Measurements from ENCODE around the gene RICTOR.
A peak's percentile ranks its signal among the peaks of the same experiment; 100 is the strongest.

Gene RICTOR, protein sequence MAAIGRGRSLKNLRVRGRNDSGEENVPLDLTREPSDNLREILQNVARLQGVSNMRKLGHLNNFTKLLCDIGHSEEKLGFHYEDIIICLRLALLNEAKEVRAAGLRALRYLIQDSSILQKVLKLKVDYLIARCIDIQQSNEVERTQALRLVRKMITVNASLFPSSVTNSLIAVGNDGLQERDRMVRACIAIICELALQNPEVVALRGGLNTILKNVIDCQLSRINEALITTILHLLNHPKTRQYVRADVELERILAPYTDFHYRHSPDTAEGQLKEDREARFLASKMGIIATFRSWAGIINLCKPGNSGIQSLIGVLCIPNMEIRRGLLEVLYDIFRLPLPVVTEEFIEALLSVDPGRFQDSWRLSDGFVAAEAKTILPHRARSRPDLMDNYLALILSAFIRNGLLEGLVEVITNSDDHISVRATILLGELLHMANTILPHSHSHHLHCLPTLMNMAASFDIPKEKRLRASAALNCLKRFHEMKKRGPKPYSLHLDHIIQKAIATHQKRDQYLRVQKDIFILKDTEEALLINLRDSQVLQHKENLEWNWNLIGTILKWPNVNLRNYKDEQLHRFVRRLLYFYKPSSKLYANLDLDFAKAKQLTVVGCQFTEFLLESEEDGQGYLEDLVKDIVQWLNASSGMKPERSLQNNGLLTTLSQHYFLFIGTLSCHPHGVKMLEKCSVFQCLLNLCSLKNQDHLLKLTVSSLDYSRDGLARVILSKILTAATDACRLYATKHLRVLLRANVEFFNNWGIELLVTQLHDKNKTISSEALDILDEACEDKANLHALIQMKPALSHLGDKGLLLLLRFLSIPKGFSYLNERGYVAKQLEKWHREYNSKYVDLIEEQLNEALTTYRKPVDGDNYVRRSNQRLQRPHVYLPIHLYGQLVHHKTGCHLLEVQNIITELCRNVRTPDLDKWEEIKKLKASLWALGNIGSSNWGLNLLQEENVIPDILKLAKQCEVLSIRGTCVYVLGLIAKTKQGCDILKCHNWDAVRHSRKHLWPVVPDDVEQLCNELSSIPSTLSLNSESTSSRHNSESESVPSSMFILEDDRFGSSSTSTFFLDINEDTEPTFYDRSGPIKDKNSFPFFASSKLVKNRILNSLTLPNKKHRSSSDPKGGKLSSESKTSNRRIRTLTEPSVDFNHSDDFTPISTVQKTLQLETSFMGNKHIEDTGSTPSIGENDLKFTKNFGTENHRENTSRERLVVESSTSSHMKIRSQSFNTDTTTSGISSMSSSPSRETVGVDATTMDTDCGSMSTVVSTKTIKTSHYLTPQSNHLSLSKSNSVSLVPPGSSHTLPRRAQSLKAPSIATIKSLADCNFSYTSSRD (N-terminal part only)

DNA sequence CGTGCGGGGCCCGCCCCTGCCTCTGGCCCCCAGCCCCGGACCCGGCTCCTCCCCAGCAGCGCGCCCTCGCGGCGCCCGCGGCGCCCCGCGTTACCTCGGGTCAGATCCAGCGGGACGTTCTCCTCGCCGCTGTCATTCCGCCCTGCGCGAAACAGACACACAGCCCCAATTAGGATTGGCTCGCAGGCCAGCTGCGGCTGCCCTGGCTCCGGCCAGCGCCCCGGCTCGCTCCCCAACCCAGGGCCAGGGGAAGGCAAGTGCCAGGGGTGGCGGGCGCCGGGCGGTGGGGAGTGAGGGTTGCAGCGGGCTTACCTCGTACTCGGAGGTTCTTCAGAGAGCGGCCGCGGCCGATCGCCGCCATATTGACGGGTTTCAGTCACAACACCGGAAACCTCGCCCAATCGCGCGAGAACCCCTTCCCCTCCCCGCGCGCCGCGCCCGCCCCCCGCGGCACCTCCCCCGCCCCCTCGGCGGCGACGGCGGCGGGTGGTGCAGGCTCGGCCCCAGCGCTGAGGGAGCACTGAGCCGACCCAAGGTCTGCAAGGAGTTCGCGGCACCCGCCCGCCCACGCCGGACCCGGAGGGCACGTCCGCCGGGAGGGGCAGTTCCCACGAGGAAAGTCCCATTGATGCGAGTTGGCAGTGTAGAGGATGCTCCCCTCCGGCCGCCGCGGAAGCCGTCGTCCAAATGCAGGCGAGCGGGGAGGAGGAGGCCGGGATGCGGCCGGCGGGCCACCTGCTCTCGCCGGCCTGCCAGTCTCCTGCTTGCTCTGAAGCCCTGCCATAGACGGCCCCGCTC, at the start of gene RICTOR:
TSS of gene RICTOR (minus strand) at position 383 of the 798 bp plus-strand sequence. CDS start at position 361, 22 bp downstream.
- DNase-seq, result peak; percentile 90

DNA sequence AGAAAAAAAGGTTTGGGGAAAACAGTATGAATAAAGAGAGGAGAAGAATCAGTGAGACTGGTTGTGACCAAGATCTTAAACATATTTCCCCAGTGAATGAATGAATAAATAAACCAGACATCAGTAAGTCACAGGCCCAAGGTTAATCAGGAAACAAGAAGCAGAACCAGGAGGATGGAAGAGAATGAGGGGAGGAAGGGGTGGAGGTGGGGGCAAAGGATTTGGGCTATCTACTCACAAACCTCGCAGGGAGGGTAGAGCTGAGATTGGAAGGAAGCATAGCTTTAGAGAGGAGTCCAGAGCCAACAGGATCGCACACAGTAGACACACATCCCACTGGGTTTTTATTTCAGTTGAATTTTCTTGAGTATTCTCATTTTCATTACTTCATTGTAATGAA, 47.7 kb upstream of the RICTOR start:
- DNase-seq, result no peak

DNA sequence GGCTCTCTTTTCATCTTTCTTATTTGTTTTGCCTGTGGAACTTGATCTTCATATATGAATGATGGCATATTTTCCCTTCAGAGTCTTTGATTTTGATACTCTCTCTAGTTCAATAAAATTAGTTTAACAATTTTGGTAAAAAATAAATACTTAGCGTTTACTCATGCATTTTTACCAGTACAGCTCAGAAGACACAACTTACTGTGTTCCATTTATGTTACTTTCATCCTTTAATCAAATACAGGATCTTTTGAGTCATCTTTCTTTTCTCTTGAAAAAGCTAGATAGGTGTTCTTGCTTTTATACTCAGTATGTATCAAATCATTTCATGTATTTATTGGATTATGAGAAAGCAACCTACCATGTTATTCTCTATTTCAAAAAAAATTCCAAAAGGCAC, 47.1 kb upstream of the RICTOR start:
- DNase-seq, result no peak

DNA sequence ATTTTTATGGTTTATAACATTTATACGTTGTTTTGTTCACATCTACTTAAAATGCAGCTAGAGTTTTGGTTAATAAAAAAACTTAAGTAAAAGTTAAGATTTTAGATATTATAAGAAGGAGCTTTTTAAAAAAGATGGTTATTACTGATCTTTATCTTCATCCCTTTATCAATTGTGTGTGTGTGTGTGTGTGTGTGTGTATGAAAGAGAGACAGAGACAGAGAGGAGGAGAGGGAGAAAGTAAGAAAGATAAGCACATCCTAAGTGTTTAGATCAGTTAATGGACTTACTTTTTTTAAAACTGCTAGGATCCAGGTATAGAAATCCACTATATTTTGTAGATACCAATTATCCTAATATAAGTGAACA, 45.8 kb upstream of the RICTOR start:
- no peak for DNase-seq

DNA sequence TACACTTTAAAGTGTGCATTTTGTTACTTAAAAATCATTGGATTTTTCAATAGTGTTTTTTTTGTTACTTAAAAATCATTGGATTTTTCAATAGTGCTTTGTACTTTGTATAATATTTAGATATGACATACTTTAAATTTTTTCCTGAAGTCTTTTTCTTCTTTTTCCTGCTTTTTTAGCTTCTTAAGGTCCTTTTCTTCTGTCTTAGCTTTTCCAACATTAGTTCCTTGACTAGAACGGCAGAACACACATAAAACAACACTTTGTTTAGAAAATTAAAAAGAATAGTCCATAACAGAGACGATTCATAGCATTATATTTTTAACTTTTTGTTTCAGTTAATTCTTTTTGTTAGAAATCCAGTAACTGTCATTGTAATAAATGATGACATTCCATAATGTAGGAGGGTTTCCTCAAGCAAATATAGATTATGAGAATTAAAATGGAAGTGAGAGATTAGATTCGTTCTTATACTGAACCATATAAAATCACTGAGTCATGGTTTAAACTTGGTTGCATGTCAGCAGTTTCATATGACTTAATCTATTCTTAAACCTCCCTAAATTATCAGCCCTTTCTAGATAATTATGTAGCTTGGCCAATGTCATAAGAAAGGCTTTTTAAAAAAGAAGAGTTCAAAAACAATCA, 45.3 kb upstream of the RICTOR start:
- no peak for DNase-seq

DNA sequence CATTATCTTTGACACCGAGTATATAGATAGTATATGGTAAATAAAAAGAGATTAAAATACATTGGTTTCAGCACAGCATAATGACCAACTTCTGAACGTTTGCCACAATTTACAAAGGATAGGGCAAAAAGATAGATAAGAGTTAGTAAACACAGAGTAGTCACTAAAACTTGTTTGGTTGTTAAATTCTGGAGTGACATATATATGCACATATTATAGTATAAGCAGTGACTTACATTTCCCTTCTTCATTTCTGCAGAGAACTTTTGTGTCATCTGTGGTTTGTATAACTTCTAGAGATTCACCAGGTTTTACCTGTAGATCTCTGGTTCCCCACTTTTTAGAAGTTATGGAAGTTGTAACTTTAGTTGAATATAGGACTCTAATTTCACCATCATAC, 44.4 kb upstream of the RICTOR start:
- no peak for DNase-seq

DNA sequence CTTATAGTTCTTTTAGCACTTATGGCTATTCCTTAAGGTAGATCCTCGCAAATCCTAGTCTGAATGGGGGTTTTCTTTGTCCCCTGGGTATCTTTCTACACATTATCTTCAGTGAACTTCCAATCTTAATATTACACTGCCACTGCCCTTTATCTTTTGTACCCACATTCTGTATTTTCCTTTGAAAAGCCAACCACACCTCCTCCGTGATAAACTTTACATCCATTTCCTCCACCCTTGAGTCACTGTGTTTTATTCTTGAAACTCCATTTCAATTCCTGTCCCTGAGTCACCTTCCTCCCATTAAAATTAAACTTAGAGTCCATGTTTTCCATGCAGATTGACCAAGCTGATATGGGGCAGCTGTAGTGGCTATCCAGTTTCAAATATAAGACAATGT, 43.2 kb upstream of the RICTOR start:
- no peak for DNase-seq

DNA sequence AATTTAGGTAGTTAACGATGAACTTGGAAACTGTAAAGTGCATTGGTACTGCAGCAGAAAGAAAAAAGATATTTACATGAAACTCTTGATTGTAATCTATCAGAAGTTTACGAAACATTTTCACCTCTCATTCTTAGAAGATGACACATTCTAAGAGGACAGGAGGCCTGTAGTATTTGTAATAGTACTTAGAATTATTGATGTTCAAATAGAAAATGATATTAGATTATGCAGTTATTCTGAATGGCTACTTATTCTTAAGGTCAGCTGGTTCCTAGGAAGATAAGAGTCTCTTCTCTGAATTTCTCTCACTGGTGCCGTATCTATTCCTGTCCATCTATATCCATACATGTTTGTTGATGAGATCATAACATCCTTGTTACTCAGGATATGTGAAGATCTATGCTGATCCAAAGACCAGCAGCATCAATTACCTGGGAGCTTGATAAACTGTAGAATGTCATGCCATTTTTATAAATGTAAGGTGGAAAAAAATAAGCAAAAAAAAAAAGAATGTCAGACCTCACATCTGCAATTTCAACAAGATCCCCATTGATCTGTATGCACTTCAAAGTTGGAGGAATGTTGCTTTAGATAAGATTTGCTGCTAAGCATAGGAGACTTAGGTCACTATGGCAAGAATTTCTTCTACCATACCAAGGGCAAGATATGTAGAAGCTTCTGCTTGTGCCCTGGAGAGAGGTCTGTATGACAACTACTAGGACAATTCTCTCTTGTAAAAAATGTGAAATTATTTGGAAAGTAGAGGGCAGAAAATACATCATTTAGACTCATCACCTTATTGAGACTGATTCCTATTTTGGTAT, 42.4 kb upstream of the RICTOR start:
- DNase-seq, result no peak

DNA sequence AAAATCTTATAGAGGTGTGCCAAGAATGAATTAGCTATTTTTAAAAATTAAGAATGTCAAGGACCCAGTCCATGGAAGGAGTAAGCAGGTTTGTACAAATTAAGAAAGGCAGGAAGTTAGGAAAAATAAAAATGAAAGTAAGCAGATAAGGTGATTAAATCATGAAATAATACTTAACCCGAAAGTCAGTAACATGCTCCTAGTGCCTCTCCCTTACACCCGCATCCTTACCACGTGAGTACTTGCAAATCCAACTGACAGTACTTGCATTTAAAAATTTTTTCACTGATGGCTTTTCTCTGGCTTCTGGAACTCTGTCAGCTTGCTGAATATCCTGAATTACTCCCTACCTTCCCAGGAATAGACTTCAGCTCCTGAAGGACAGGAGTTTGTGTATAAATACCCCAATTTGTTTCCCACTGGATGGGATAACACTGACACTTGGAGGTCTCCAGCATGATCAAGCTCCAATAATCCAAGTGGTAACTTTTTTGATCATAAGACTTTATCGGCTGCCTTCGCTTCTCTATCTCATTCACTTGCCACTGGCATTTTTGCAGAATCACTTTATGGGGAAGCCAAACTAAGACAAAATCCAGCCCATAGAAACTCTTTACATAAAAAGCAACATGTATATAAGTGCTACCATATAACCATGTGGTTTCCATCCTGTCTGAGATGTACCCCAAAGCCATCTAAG, 41.6 kb upstream of the RICTOR start:
- DNase-seq, result no peak

DNA sequence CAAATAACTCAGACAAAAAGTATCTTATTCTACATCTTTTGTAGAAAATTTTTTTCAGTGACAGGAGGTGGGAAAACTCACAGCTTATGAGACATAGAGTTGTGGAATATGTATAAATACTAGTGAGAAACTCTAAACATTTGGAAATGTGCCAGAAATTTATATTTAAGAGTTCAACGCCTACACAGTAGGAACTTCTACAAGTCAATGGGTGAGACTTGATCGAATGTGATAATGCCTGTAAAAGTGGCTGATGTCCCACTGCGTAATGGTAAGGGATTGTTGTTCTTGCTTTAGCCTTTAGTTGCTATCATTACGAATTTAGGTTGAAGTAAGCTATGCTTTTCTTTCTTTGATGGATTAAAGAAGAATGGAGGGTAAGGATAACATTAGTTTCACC, 40.0 kb upstream of the RICTOR start:
- no peak for DNase-seq

DNA sequence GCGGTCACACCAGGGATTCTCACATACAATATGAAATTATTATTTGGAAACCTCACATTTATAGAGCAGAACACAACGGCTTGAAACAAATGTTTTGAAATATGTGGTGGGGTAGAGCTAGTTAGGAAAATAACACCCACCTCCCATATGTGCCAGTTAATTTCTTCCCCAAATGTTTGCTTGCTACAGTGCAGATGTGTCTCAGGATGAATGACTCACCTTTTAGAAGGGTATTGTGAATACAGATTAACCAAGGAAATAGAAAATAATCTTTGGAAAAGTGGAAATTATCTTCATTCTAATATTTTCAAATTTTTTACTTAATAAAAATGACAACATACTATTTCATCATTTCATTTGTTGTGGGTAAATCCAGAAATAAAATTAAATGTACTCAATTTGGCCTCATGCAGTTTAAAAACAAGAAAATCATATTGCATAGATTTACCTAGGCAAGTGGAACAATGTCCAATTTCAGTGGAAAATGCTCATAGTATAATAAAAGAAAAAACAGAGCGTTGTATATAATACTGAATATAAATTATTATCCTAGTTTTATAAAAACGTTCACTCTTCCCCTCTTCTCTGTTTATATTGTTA, 39.3 kb upstream of the RICTOR start:
- no peak for DNase-seq

DNA sequence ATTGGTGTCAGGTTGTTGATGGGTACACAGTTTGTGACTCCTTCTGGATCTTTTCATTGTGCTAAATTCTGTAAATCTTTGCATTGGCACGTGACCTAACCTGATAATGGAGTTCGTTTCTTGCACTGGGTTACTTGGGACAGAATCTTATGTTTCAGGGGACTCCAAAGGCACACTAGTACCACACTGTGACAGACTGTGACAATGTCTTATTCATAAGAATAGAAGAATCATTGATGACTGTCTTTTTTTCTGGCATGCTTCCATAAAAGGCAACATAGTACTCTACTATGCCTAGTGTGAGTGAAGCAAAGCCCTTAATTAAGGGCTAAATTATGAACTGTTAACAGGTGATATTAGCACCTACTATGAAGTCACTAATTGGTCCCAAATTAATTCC, 35.4 kb upstream of the RICTOR start:
- no peak for DNase-seq

DNA sequence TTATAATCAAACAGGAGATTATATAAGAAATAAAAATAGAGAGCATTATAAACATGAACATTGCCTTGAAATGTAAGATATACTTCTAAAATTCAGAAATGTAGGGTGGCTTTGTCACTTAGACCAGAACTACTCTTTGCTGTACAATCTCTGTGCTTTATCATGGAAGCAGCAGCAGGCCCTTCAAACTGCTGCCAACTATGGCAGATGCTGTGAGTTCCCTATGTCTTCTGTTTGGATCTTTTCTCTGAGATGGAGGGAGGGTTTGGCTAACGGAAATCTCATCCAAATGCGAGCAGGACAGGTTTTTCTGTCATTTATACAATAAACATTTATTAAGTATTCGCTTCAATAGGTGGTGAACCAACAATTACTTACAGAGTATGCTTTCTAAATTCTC, 34.8 kb upstream of the RICTOR start:
- no peak for DNase-seq

DNA sequence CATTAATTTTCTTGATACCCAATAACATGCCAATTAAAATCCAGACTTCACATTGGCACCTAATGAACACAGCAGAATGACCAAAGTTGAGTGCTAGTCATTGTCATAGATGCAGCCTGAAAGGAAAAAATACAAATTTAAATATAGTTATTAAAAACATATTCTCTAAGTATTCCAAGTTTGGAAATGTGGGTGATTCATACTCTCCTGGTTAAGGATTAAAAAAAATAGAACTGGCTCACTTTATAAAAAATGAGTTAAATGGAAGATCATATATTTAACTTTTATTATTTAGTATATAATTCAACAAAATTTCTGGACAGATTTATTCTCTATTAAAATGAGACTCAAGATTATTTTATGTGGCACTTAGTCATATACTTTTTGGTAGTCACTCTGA, 33.2 kb upstream of the RICTOR start:
- no peak for DNase-seq

DNA sequence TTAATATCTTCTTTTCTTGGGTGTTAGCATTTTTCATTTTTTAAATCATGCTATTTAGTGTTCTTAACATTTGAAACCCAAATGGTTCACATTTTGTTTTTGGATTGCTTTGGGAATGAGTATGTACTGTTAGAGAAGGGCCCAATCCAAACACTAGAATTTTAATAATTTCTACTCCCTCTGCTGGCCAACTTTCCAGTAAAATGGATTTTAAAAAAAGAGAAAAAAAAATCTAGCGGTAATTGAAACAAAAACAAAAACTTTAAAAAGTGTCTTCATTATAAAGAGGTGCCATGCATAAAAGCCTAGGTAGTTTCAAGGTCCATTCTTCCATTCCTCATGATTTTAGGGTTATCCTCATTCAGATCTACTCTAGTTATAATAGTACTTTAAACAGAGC, 32.1 kb upstream of the RICTOR start:
- no peak for DNase-seq

DNA sequence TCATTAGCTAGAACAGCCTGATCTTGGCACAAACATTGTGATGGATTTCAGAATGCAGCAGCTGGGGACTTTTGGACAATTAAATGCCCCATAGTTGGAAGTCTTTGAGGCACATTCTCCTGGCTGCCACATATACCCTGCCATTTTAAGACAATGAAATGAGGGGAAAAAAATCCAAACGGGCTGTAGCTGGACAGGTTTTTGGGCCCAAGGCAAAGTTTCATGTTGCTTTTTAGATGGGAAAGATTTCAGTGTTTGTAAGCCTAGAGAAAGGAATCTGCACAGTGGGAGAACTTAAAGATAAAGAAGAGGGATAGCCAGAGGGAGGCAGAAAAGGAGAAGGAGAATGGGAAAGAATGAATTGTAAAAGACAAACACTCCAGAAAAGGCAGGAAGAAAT, 30.0 kb upstream of the RICTOR start:
- DNase-seq, result no peak

DNA sequence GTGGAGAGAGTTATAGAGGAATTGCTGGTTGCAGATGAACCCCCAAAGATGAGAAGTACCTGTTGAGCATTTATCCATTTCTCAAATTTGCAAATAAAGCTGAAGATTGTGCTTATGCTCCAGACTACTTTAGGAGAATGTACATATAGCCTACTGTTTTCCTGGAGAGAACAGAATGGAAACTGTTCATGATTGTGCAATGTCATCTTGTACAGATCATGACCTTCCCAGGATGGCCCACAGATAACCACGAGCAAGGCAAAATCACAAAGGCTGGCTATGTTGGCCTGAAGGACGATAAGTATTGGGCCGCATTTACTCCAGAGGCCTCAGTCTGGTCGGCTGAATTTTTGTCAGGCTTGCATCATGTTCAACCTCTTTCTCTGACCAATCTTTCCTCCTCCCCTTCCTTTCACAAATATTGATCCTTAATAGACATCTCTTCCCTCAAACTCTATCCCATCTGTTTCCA, 28.5 kb upstream of the RICTOR start:
- DNase-seq, result no peak

DNA sequence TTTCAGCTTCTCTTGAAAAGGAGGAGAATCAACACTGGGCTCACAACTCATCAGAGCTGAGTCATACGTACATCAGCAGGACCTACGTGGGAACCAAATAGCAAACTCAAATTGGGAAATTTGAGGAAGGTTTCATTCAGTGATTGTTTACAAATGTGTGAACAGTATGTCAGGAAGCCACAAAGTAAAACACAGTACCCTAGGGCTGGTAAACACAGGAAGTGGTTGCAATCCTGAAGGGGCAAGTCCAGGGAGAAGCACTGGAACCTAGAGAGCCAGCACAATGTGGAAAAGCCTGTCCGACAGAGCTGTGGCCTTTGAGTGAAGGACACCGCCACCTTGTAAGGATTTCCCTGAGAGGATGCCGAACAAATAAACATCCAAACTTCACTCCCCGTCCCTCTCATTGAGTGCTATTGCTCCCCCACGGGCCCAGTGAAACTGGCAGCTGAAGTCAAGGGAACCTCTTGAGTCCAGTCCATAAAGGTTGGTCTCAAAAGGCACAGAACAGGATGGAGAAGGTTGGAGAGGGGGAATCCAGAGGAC, 26.7 kb upstream of the RICTOR start:
- no peak for DNase-seq

DNA sequence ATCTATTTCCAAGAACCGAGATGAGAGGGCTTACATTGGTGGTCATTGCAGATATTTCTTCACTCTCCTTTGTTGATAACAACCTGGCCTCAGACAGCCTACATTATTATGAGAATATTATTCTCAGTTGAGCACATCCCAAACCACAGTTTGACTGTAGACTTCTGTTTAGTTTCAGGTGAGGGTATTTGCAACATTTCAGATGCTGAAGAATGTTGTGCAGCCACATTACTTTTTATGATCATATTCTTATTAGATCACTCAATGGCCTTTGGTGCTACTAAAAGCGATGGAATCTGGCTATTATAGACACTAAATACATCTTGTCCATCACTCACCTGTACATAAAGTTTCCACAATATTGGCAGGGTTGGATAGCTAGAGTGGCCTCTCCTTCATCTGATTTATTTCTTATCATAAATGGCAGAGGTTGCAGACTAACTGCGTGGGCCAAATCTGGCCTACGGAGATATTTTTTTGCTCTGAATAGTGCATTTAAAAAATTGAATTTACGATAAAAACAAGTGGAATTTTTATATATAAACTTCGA, 26.2 kb upstream of the RICTOR start:
- DNase-seq, result no peak

Measured in stimulated activated CD4-positive, alpha-beta T cell treated with anti-CD3 and anti-CD28 coated beads, Interleukin-4, amount 100 ng/mL, for 24 hours (primary cell).